WTC11 (cell line): Measurements from ENCODE around the gene CD164. TPM values are rescaled to one million over a fixed set of nuclear protein-coding genes. Genes with fewer than 3 reads are reported as not detected.

Source experiments
- ATAC-seq: fragments of 200-7000 bp; cut with Tn5 transposase; 2 replicates; pipeline ENCODE4 v1.10.0; 2021; ENCODE audit warnings: mild to moderate bottlenecking, moderate library complexity
- CTCF ChIA-PET: fragments of 300-600 bp; sonication (Branson Sonifier 250); formaldehyde crosslinking; loops from one replicate; lab custom pipeline; 2021; ENCODE audit warnings: antibody characterized with exemption; lab: Charles Lee
- POLR2A ChIA-PET: fragments of 350-600 bp; sonication (Branson Sonifier 250); formaldehyde crosslinking; loops from one replicate; lab custom pipeline; 2021; ENCODE audit warnings: antibody characterized with exemption; lab: Charles Lee
- DNase-seq: peaks from one replicate; pipeline ENCODE4 v3.0.0; 2021; ENCODE audit warnings: low spot score
- H3K27ac Mint-ChIP-seq: 2 replicates; pipeline ENCODE4 v1.8.0; 2021; ENCODE audit warnings: mixed read lengths
- H3K27me3 Mint-ChIP-seq: 2 replicates; pipeline ENCODE4 v1.8.0; 2021; ENCODE audit warnings: low read depth, mild to moderate bottlenecking, moderate library complexity, mixed read lengths
- H3K36me3 Mint-ChIP-seq: 2 replicates; pipeline ENCODE4 v1.8.0; 2021; ENCODE audit warnings: mixed read lengths
- H3K4me1 Mint-ChIP-seq: 2 replicates; pipeline ENCODE4 v1.8.0; 2022; ENCODE audit warnings: mixed read lengths
- H3K4me3 Mint-ChIP-seq: 2 replicates; pipeline ENCODE4 v1.8.0; 2021; ENCODE audit warnings: mild to moderate bottlenecking, moderate library complexity, mixed read lengths
- H3K9me3 Mint-ChIP-seq: 2 replicates; pipeline ENCODE4 v1.8.0; 2021; ENCODE audit warnings: mixed read lengths
- AFF4 ChIP-seq: sonication (generic); formaldehyde crosslinking; IDR thresholded peaks from 2 replicates; pipeline ENCODE4 v1.8.1; 2023; ENCODE audit warnings: mild to moderate bottlenecking, missing genetic modification reagents, borderline replicate concordance
- ARID4B ChIP-seq: sonication (generic); formaldehyde crosslinking; IDR thresholded peaks from 2 replicates; pipeline ENCODE4 v1.8.0; 2023; ENCODE audit warnings: missing genetic modification reagents, mild to moderate bottlenecking, borderline replicate concordance
- CREB1 ChIP-seq: sonication (generic); formaldehyde crosslinking; IDR thresholded peaks from 2 replicates; pipeline ENCODE4 v1.8.0; 2023; ENCODE audit warnings: mild to moderate bottlenecking, missing genetic modification reagents
- E2F5 ChIP-seq: sonication (generic); formaldehyde crosslinking; IDR thresholded peaks from 2 replicates; pipeline ENCODE4 v1.8.1; 2022; ENCODE audit warnings: mild to moderate bottlenecking, moderate library complexity, missing genetic modification reagents
- GRHL2 ChIP-seq: fragments of 250-450 bp; sonication (Bioruptor Pico); IDR thresholded peaks from 2 replicates; pipeline ENCODE4 v1.8.0; 2022; ENCODE audit warnings: mild to moderate bottlenecking, moderate library complexity; ENCODE audit not compliant: insufficient replicate concordance, severe bottlenecking
- HMGA2 ChIP-seq: fragments of 250-450 bp; sonication (Bioruptor Pico); IDR thresholded peaks from 2 replicates; pipeline ENCODE4 v1.4.0; 2021; ENCODE audit warnings: mild to moderate bottlenecking, moderate library complexity
- KAT7 ChIP-seq: sonication (generic); formaldehyde crosslinking; IDR thresholded peaks from 2 replicates; pipeline ENCODE4 v1.8.1; 2023; ENCODE audit warnings: missing genetic modification reagents, mild to moderate bottlenecking, borderline replicate concordance
- MLX ChIP-seq: sonication (generic); formaldehyde crosslinking; IDR thresholded peaks from 2 replicates; pipeline ENCODE4 v1.8.1; 2023; ENCODE audit warnings: mild to moderate bottlenecking, missing genetic modification reagents, moderate library complexity
- OVOL2 ChIP-seq: fragments of 250-450 bp; sonication (Bioruptor Pico); IDR thresholded peaks from 2 replicates; pipeline ENCODE4 v1.9.0; 2021; ENCODE audit warnings: mild to moderate bottlenecking, borderline replicate concordance
- SMAD4 ChIP-seq: sonication (generic); formaldehyde crosslinking; IDR thresholded peaks from 2 replicates; pipeline ENCODE4 v1.8.0; 2022; ENCODE audit warnings: mild to moderate bottlenecking, missing genetic modification reagents
- TEAD1 ChIP-seq: sonication (generic); formaldehyde crosslinking; IDR thresholded peaks from 2 replicates; pipeline ENCODE4 v1.8.0; 2022; ENCODE audit warnings: mild to moderate bottlenecking, missing genetic modification reagents
- TEAD4 ChIP-seq: sonication (generic); formaldehyde crosslinking; IDR thresholded peaks from 2 replicates; pipeline ENCODE4 v1.8.0; 2022; ENCODE audit warnings: mild to moderate bottlenecking, missing genetic modification reagents
- ZMAT4 ChIP-seq: fragments of 250-450 bp; sonication (Bioruptor Pico); IDR thresholded peaks from 2 replicates; pipeline ENCODE4 v1.9.0; 2021; ENCODE audit warnings: mild to moderate bottlenecking
- ZNF138 ChIP-seq: sonication (generic); formaldehyde crosslinking; conservative IDR thresholded peaks from 2 replicates; pipeline ENCODE4 v1.8.1; 2022; ENCODE audit warnings: mild to moderate bottlenecking, moderate library complexity, missing genetic modification reagents
- total RNA-seq: library from RNA; stranded (reverse); gene quantifications from 3 replicates; pipeline ENCODE4 v1.2.3, GENCODE V29; 2021
- TF ChIP-seq, protein P1 (sequence below): sonication (generic); formaldehyde crosslinking; IDR thresholded peaks from 2 replicates; pipeline ENCODE4 v1.8.1; 2022; ENCODE audit warnings: missing genetic modification reagents, borderline replicate concordance
- TF ChIP-seq, protein P2 (sequence below): sonication (generic); formaldehyde crosslinking; IDR thresholded peaks from 2 replicates; pipeline ENCODE4 v1.8.0; 2023; ENCODE audit warnings: mild to moderate bottlenecking, missing genetic modification reagents

CD164 gene
- total RNA-seq, 1 experiment from 2014 or later: 74.9 TPM

- no peak overlapping the region for H3K27ac Mint-ChIP-seq
- ChIA-PET CTCF (interaction anchor here (1.0 kb wide), 1 partner anchor 137 kb away, joined by 3 read pairs; no protein-coding TSS in a partner anchor), POLR2A (interaction anchor here (0.6 kb wide), 1 partner anchor 177 kb away, joined by 6 read pairs; no protein-coding TSS in a partner anchor)
- DNase-seq: no peak
- no peak for ATAC-seq
- H3K4me3 Mint-ChIP-seq: no peak overlapping the region
- H3K9me3 Mint-ChIP-seq: no peaks in the 10 kb centered on the region
- peaks cover 70% of the 10 kb centered on the region for H3K36me3 Mint-ChIP-seq
- no peaks in the 10 kb centered on the region for H3K27me3 Mint-ChIP-seq
- no peaks in the 10 kb centered on the region for H3K4me1 Mint-ChIP-seq
- TF ChIP-seq ZNF138 (CRISPR knock-in tag): no peak
- TF ChIP-seq, protein P1, sequence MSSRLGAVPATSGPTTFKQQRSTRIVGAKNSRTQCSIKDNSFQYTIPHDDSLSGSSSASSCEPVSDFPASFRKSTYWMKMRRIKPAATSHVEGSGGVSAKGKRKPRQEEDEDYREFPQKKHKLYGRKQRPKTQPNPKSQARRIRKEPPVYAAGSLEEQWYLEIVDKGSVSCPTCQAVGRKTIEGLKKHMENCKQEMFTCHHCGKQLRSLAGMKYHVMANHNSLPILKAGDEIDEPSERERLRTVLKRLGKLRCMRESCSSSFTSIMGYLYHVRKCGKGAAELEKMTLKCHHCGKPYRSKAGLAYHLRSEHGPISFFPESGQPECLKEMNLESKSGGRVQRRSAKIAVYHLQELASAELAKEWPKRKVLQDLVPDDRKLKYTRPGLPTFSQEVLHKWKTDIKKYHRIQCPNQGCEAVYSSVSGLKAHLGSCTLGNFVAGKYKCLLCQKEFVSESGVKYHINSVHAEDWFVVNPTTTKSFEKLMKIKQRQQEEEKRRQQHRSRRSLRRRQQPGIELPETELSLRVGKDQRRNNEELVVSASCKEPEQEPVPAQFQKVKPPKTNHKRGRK (CRISPR knock-in tag): no peak
- TF ChIP-seq KAT7 (CRISPR knock-in tag): no peak
- TF ChIP-seq, protein P2, sequence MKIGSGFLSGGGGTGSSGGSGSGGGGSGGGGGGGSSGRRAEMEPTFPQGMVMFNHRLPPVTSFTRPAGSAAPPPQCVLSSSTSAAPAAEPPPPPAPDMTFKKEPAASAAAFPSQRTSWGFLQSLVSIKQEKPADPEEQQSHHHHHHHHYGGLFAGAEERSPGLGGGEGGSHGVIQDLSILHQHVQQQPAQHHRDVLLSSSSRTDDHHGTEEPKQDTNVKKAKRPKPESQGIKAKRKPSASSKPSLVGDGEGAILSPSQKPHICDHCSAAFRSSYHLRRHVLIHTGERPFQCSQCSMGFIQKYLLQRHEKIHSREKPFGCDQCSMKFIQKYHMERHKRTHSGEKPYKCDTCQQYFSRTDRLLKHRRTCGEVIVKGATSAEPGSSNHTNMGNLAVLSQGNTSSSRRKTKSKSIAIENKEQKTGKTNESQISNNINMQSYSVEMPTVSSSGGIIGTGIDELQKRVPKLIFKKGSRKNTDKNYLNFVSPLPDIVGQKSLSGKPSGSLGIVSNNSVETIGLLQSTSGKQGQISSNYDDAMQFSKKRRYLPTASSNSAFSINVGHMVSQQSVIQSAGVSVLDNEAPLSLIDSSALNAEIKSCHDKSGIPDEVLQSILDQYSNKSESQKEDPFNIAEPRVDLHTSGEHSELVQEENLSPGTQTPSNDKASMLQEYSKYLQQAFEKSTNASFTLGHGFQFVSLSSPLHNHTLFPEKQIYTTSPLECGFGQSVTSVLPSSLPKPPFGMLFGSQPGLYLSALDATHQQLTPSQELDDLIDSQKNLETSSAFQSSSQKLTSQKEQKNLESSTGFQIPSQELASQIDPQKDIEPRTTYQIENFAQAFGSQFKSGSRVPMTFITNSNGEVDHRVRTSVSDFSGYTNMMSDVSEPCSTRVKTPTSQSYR (CRISPR knock-in tag): no peak
- no peak for TF ChIP-seq MLX (CRISPR knock-in tag)
- no peak for TF ChIP-seq E2F5
- TF ChIP-seq TEAD1: no peak
Observed at GRCh38 chr6:109373331-109373730, 8.9 kb downstream of the CD164 start.

DNA sequence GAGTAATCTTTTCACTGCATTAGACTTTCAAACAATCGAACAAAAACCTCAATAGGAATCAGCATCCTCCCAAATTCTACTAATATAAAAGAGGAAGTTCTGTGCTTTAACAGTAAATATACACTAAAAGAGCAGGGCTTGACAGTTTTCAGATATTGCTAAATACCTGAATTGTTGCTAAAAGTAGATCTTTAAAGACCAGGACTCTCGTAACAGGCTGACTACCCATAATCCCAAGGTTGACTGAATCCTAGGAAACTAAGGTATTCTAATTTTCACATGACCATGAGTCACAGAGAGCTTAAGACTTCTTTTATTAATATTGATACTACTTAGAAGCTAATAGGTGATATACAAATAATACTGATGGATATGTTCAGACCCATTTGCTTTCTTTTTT, 10.1 kb downstream of the CD164 start:
- ChIA-PET CTCF (no interaction called here), POLR2A (no interaction called here)
- no peak for ATAC-seq
- Mint-ChIP-seq H3K9me3 (no peaks in the 10 kb centered on the region), H3K4me3 (no peak overlapping the region), H3K4me1 (no peaks in the 10 kb centered on the region), H3K27me3 (no peaks in the 10 kb centered on the region)
- TF ChIP-seq ZMAT4 (CRISPR knock-in tag) (no peak), GRHL2 (CRISPR knock-in tag) (no peak), CREB1 (CRISPR knock-in tag) (no peak), TEAD4 (CRISPR knock-in tag) (no peak), OVOL2 (CRISPR knock-in tag) (no peak), HMGA2 (no peak), ARID4B (CRISPR knock-in tag) (no peak), SMAD4 (CRISPR knock-in tag) (no peak), AFF4 (CRISPR knock-in tag) (no peak)
- TF ChIP-seq, all 79 proteins: peak for 0
- no peak for DNase-seq
- H3K27ac Mint-ChIP-seq: no peak overlapping the region
- H3K36me3 Mint-ChIP-seq: peaks cover 64% of the 10 kb centered on the region
